Colonic mucosa (tissue), 4 donors: ENCODE measurements around the gene GSTM5. TPM values are rescaled to one million over a fixed set of nuclear protein-coding genes. Genes with fewer than 3 reads are reported as not detected.
"Not testable (repeated sequence)": the region's sequence is repeated elsewhere in the genome, so short reads cannot be mapped to it uniquely, and the experiment has no call there.

Experiments
- DNase-seq: peaks from one replicate; pipeline ENCODE4 v3.0.0-alpha.2; 2020
- H3K27ac ChIP-seq: fragments of 200-600 bp; one replicate; pipeline ENCODE4 v1.8.0; 2021
- H3K27me3 ChIP-seq: fragments of 200-600 bp; one replicate; pipeline ENCODE4 v1.8.0; 2021
- H3K36me3 ChIP-seq: fragments of 200-600 bp; one replicate; pipeline ENCODE4 v1.8.0; 2021
- H3K4me1 ChIP-seq: fragments of 200-600 bp; one replicate; pipeline ENCODE4 v1.8.0; 2021; ENCODE audit warnings: mild to moderate bottlenecking
- H3K4me3 ChIP-seq: fragments of 200-600 bp; one replicate; pipeline ENCODE4 v1.8.0; 2021
- H3K9ac ChIP-seq, 2 donors: one replicate each; pipeline ENCODE4 v1.7.0; 2013; ENCODE audit warnings: control low read depth in 2 of 2, low read depth in 2 of 2, low read length in 2 of 2
- H3K9me3 ChIP-seq: fragments of 200-600 bp; one replicate; pipeline ENCODE4 v1.8.0; 2021
- intact Hi-C: fragments of 100-400 bp; cut with DNase I; formaldehyde crosslinking; loops from one replicate; pipeline ENCODE4 v1.14.1; 2022
- total RNA-seq, 2 donors: library from RNA; stranded (reverse); fragmentation: NEBNext Ultra II Directional in 1 of 2; extraction: Animal tissue kit (Norgen Biotek cat#: 25700) in 1 of 2; gene quantifications; one replicate each; pipeline ENCODE4 v1.2.1, GENCODE V29; 2021
- TF ChIP-seq, protein P1 (sequence below): fragments of 200-600 bp; IDR thresholded peaks from one replicate; pipeline ENCODE4 v1.8.0; 2022; ENCODE audit warnings: antibody characterized with exemption, mild to moderate bottlenecking
- donor health status: healthy.
- donor health status: DM: no; HTN: no; CAD: no.
- donor health status: DM: no; HTN: no; CAD: no.

The GSTM5 gene
- total RNA-seq, 2 donors from 2014 or later, result 2.0 to 3.0 TPM

DNA sequence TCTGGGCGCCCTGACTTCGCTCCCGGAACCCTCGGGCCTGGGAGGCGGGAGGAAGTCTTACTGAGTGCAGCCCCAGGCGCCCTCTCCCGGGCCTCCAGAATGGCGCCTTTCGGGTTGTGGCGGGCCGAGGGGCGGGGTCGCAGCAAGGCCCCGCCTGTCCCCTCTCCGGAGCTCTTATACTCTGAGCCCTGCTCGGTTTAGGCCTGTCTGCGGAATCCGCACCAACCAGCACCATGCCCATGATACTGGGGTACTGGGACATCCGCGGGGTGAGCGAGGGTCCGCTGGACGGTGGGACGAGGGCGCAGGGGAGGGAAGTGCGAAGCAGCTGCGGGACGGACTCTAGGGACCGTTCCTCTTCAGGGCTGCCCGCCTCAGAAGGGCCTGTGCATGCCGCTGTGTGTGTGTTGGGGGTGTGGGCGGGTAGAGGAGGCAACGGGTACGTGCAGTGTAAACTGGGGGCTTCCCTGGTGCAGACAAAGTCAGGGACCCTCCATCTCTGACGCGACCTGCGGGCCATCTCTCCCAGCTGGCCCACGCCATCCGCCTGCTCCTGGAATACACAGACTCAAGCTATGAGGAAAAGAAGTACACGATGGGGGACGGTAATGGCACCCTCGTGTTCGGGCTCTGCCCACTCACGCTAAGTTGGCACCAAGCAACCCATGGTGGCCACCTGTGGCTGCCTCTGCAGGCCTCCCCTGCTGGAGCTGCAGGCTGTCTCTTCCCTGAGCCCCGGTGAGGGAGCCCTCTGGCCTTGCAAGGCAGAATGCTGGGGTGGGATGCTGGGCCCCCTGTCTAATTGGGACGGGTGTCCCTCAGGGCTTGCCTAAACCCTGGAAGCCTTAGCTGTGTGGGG lies 24.2 kb upstream of the GSTM5 start, which contains the start of gene GSTM1:
Gene GSTM1, plus strand, starts transcription at position 177 of the 859 bp plus-strand sequence. Its CDS starts 57 bp downstream, at position 234.
- TF ChIP-seq, protein P1, sequence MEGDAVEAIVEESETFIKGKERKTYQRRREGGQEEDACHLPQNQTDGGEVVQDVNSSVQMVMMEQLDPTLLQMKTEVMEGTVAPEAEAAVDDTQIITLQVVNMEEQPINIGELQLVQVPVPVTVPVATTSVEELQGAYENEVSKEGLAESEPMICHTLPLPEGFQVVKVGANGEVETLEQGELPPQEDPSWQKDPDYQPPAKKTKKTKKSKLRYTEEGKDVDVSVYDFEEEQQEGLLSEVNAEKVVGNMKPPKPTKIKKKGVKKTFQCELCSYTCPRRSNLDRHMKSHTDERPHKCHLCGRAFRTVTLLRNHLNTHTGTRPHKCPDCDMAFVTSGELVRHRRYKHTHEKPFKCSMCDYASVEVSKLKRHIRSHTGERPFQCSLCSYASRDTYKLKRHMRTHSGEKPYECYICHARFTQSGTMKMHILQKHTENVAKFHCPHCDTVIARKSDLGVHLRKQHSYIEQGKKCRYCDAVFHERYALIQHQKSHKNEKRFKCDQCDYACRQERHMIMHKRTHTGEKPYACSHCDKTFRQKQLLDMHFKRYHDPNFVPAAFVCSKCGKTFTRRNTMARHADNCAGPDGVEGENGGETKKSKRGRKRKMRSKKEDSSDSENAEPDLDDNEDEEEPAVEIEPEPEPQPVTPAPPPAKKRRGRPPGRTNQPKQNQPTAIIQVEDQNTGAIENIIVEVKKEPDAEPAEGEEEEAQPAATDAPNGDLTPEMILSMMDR, result peak; percentile 25
- intact Hi-C loops, result no loop called here
- peak within 1 kb of the TSS; percentile 78 for H3K27ac ChIP-seq
- no peak for DNase-seq
- H3K9ac ChIP-seq, result peak within 1 kb of the TSS; percentile 51 to 73
- no peaks in the 10 kb centered on the region for H3K4me1 ChIP-seq
- peak within 1 kb of the TSS; percentile 48 for H3K4me3 ChIP-seq
- H3K9me3 ChIP-seq, result no peaks in the 10 kb centered on the region
- H3K27me3 ChIP-seq, result no peaks in the 10 kb centered on the region
- no peaks in the 10 kb centered on the region for H3K36me3 ChIP-seq

DNA sequence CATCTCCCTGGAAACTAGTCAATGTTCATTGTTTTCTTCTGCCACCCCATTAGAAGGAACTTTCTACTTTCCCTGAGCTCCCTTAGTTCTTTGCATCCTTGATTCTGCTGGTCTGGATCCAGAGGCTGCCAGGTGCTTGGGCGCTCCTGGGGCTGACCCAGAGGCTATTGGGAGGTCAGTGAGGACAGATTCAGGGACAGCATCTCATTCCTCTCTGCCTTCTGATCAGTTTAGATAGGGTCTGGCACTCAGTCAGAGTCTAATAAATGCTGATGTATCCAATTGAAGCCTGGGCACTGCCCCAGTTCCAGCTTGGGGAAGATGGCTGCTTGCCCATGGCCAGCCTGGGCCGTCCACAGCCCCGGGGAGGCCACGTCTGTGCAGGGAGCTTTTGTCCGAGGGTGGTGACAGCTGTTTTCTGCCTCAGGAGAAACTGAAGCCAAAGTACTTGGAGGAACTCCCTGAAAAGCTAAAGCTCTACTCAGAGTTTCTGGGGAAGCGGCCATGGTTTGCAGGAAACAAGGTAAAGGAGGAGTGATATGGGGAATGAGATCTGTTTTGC lies 22.1 kb upstream of the GSTM5 start:
- Histone ChIP-seq H3K36me3 (no peaks in the 10 kb centered on the region), H3K27me3 (no peaks in the 10 kb centered on the region), H3K9ac (no peak overlapping the region), H3K9me3 (no peaks in the 10 kb centered on the region), H3K4me3 (no peak overlapping the region), H3K4me1 (no peaks in the 10 kb centered on the region), H3K27ac (no peak overlapping the region)
- no peak for DNase-seq
- intact Hi-C loops, result no loop called here
- TF ChIP-seq, protein P1, result no peak

DNA sequence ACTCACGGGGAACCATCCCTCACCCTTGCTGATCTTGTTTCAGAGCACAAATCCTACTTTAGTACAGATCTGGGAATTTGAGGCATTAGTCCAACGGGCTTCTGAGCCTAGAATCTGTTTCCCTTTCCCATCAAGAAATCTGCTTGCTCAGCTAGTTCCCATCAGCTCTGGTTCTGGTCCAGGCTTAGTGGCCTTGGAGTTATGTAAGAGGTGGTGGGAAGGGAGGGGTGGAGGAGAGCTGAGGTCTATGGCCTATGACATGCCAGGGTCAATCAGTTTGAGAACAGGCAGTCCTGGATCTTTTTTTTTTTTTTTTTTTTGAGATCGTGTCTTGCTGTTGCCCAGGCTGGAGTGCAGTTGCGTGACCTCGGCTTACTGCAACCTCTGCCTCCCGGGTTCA lies 20.3 kb upstream of the GSTM5 start:
- H3K27ac ChIP-seq, result no peak overlapping the region
- intact Hi-C loops, result no loop called here

DNA sequence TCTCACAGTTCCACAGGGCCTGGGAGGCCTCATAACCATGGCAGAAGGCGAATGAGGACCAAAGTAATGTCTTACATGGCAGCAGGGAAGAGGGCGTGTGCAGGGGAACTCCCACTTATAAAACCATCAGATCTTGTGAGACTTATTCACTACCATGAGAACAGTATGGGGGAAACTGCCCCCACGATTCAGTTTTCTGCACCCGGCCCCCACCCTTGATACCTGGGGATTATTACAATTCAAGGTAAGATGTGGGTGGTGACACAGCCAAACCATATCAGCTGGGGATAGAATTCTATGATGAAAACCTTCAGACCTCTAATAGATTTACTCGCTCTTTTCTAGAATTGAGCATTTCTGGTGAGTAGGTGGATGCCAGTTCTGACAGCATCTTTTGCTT lies 17.7 kb upstream of the GSTM5 start:
- H3K9ac ChIP-seq, H3K27ac ChIP-seq, H3K36me3 ChIP-seq, intact Hi-C loops, H3K9me3 ChIP-seq, DNase-seq, H3K4me1 ChIP-seq, H3K27me3 ChIP-seq, H3K4me3 ChIP-seq: not testable (repeated sequence)

More for the DNA sequence above, 20.3 kb upstream of the GSTM5 start:
- Histone ChIP-seq H3K4me3 (no peak overlapping the region), H3K36me3 (no peaks in the 10 kb centered on the region), H3K4me1 (no peaks in the 10 kb centered on the region), H3K9ac (no peak overlapping the region), H3K9me3 (no peaks in the 10 kb centered on the region), H3K27me3 (no peaks in the 10 kb centered on the region)
- TF ChIP-seq, protein P1, result no peak
- DNase-seq, result no peak

DNA sequence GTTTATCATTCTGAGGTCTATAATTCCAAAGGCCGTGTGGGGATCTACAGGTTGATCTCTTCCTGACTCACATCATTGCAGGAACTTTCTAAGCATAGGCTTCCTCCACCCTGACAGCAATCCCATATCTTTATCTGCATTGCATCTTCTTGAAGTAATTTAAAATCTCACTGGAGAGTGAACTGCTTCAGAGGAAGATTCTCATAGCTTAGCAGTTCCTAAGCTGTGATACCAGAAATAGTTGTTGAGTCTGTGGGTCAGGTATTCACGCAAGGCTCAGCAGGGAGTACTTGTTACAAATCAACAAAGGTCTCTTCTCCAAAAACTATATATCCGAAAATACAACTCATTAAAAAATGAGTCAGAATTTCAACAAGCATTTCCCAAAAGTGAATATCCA lies 16.9 kb upstream of the GSTM5 start:
- H3K9me3 ChIP-seq, H3K9ac ChIP-seq: not testable (repeated sequence)

DNA sequence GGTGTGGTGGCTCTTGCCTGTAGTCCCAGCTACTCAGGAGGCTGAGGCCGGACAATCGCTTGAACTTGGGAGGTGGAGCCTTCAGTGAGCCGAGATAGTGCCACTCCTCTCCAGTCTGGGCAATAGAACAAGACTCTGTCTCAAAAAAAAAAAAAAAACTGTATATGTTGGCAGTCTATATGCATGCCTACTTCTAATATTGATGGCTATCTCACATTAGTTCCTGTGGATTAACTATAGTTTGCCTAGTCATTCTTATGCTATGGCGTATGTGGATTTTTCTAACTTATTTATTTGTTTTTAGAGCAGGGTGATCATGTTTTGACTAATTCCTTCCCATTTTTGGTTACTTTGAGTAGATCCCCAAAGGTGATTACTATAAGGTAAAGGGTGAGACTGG lies 15.0 kb upstream of the GSTM5 start:
- Histone ChIP-seq H3K4me3 (no peak overlapping the region), H3K36me3 (no peaks in the 10 kb centered on the region), H3K27ac (no peak overlapping the region), H3K27me3 (no peaks in the 10 kb centered on the region), H3K4me1 (no peaks in the 10 kb centered on the region), H3K9me3 (no peaks in the 10 kb centered on the region), H3K9ac (no peak overlapping the region)
- TF ChIP-seq, protein P1, result no peak
- intact Hi-C loops, result no loop called here
- DNase-seq, result no peak

More for the DNA sequence above, 16.9 kb upstream of the GSTM5 start:
- intact Hi-C loops, H3K36me3 ChIP-seq, H3K4me3 ChIP-seq, DNase-seq, H3K4me1 ChIP-seq, H3K27me3 ChIP-seq, H3K27ac ChIP-seq: not testable (repeated sequence)

DNA sequence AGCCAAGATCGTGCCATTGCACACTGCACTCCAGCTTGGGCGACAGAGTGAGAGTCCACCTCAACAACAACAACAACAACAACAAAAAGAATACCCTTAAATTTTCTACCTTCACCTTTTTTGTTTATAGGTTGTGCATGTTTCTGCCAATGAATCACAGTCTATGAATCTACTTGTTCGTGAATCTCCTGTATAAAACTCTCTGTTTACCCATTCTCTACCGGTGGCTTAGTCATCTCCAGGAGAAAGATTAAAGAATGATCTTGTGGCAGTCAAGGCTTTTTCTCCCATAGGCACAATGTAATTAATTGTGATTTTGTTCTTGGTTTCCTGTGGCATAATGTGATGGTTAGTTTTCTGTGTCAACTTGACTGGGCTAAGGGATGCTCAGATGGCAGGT lies 14.2 kb upstream of the GSTM5 start:
- H3K36me3 ChIP-seq, H3K4me1 ChIP-seq, intact Hi-C loops, H3K27me3 ChIP-seq, DNase-seq, H3K9me3 ChIP-seq, H3K4me3 ChIP-seq, H3K9ac ChIP-seq, H3K27ac ChIP-seq: not testable (repeated sequence)

DNA sequence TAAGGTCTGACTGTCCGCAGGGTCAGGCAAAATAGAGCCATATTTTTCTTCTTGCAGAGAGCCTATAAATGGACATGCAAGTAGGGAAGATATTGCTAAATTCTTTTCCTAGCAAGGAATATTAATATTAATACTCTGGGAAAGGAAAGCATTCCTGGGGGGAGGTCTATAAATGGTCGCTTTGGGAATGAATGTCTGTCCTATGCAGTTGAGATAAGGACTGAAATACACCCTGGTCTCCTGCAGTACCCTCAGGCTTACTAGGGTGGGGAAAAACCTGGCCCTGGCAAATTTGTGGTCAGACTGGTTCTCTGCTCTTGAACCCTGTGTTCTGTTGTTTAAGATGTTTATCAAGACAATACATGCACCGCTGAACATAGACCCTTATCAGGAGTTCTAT lies 9.1 kb upstream of the GSTM5 start:
- H3K9ac ChIP-seq, H3K9me3 ChIP-seq, H3K4me1 ChIP-seq, H3K36me3 ChIP-seq, H3K4me3 ChIP-seq, H3K27me3 ChIP-seq, H3K27ac ChIP-seq, intact Hi-C loops, DNase-seq: not testable (repeated sequence)
